Fibroblast of the aortic adventitia (primary cell): ENCODE results near the gene POMT2. TPM values are rescaled to one million over a fixed set of nuclear protein-coding genes. Genes with fewer than 3 reads are reported as not detected.

Source experiments
- DNase-seq: peaks from one replicate; pipeline ENCODE4 v3.0.0-alpha.2; 2010; ENCODE audit warnings: low read depth
- H3K4me3 ChIP-seq: 2 replicates; pipeline ENCODE4 v1.5.1; 2011; ENCODE audit warnings: low read depth, mild to moderate bottlenecking, control low read depth, low read length, moderate library complexity
- CTCF ChIP-seq: IDR thresholded peaks from 2 replicates; pipeline ENCODE4 v1.5.1; 2011; ENCODE audit warnings: mild to moderate bottlenecking, low read length, control low read depth, inconsistent platforms; ENCODE audit not compliant: insufficient read depth
- total RNA-seq: library from RNA; depleted of rRNA; stranded (reverse); fragments of >200 nt; gene quantifications from 2 replicates; pipeline ENCODE4 v1.2.3, GENCODE V29; 2012; ENCODE audit warnings: low replicate concordance

The POMT2 gene, protein sequence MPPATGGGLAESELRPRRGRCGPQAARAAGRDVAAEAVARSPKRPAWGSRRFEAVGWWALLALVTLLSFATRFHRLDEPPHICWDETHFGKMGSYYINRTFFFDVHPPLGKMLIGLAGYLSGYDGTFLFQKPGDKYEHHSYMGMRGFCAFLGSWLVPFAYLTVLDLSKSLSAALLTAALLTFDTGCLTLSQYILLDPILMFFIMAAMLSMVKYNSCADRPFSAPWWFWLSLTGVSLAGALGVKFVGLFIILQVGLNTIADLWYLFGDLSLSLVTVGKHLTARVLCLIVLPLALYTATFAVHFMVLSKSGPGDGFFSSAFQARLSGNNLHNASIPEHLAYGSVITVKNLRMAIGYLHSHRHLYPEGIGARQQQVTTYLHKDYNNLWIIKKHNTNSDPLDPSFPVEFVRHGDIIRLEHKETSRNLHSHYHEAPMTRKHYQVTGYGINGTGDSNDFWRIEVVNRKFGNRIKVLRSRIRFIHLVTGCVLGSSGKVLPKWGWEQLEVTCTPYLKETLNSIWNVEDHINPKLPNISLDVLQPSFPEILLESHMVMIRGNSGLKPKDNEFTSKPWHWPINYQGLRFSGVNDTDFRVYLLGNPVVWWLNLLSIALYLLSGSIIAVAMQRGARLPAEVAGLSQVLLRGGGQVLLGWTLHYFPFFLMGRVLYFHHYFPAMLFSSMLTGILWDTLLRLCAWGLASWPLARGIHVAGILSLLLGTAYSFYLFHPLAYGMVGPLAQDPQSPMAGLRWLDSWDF
- 15.2 and 22.9 TPM in 2 replicates for total RNA-seq

DNA sequence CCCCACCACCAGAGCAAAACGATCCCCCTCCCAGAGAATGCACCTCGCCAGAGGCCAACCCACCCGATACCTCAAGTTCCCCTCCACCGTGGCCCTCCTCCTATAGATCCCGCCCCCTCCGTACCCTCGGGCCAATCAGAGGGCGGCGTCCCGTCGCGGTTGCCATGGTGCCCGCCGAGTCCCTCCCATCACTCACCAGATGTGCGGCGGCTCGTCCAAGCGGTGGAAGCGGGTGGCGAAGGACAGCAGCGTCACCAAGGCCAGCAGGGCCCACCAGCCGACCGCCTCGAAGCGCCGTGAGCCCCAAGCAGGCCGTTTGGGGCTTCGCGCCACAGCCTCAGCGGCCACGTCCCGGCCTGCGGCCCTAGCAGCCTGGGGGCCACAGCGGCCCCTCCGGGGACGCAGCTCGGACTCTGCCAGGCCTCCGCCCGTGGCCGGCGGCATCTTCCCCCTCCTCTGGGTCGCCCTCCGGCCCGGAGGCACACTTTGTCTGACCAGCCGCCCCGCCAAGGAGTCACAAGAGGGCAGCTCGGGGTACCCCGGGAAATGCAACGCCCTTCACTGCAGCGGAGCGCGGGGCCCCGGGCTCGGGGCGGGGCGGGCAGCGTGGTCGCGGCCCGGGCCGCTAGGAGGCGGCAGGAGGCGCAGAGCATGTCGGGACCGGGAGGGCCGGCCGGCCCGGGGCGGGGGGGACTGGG, at the start of gene POMT2:
POMT2 (minus strand) TSS at position 646 of the 698 bp plus-strand sequence; CDS start at position 444, 202 bp downstream.
- peak; percentile 78 for DNase-seq
- peak; percentile 4 for TF ChIP-seq CTCF

GRCh38 chr14:77369285-77369684, 48.6 kb upstream of the POMT2 start:
- TF ChIP-seq CTCF, result no peak
- no peak overlapping the region for H3K4me3 ChIP-seq
- DNase-seq, result no peak

More for the DNA sequence above, at the start of gene POMT2:
- H3K4me3 ChIP-seq, result peak within 1 kb of the TSS; percentile 96

- H3K4me3 ChIP-seq, result no peak overlapping the region
- no peak for DNase-seq
- TF ChIP-seq CTCF, result no peak
These were observed 43.5 kb upstream of the POMT2 start for GRCh38 chr14:77364146-77364545.

DNA sequence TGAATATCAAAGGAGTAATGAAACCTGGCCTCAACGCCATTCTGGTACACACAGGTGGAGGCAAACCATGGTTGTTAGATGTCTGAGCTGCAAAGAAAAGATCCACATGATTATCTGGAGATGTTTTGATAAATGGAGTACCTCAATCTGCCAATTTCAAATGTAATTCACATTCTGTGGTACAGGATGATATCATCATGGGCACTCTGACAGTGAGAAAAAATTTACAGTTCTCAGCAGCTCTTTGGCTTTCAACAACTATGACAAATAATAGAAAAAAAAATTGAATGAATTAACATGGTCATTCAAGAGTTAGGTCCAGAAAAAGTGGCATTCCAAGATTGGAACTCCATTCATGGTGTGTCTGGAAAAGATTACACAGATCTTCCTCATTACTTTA, 38.9 kb upstream of the POMT2 start:
- H3K4me3 ChIP-seq, result no peak overlapping the region
- no peak for TF ChIP-seq CTCF
- DNase-seq, result no peak

DNA sequence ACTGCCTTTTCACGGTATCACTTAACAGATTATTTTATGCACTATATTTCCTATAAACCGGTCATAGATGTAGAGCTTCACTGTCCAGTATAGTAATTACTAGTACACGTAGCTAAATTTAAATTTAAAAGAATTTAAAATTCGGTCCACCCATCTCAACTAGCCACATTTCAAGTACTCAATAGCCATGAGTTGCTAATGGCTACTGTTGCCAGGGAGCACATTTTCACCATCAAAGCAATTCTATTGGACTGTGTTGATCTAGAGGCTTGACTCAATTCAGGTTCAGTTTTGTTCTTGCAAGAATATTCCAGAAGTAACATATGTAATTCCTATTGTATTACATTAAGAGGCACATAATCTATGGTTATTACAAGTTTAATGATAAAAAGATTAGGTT, 36.2 kb upstream of the POMT2 start:
- TF ChIP-seq CTCF, result no peak
- no peak overlapping the region for H3K4me3 ChIP-seq
- no peak for DNase-seq

GRCh38 chr14:77355811-77356210, 35.1 kb upstream of the POMT2 start:
- no peak for TF ChIP-seq CTCF
- no peak overlapping the region for H3K4me3 ChIP-seq

More at GRCh38 chr14:77355811-77356210, 35.1 kb upstream of the POMT2 start:
- peak; percentile 6 for DNase-seq
